ENCODE data around the gene MED27.

DNA sequence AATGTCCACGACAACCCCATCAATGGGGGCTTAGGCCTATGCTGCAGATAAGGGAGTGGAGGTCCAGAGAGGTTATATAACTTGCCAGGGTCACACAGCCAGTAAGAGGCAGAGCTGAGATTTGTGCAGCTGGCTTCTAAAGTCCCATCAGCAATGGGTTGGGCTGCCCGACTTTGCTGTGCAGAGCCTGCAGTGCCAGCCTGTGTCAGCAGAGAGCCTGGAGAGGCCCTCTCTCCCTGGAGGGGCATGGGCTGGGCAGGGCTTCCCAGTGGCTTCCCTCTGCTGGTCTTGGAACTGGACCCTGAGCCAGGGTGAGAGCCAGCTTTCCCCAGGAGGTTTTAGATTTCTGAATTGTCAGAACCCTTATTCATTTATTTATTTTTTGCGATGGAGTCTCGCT, 262.6 kb downstream of the MED27 start:
- TF ChIP-seq RAD21 (IDR thresholded peaks at IDR 0.05; ENCODE audit: insufficient read depth, low read depth, low read length) (no peak), SIX5 (IDR thresholded peaks at IDR 0.05; ENCODE audit: low read depth, low read length, severe bottlenecking) (no peak), SP1 (IDR thresholded peaks at IDR 0.05; ENCODE audit: low read depth, low read length) (no peak), EP300 (IDR thresholded peaks at IDR 0.05; ENCODE audit: borderline replicate concordance in 1 of 2, control insufficient read depth in 1 of 2, low read depth in 2 of 2, low read length in 2 of 2) (no peak)
- TF ChIP-seq, protein P1, sequence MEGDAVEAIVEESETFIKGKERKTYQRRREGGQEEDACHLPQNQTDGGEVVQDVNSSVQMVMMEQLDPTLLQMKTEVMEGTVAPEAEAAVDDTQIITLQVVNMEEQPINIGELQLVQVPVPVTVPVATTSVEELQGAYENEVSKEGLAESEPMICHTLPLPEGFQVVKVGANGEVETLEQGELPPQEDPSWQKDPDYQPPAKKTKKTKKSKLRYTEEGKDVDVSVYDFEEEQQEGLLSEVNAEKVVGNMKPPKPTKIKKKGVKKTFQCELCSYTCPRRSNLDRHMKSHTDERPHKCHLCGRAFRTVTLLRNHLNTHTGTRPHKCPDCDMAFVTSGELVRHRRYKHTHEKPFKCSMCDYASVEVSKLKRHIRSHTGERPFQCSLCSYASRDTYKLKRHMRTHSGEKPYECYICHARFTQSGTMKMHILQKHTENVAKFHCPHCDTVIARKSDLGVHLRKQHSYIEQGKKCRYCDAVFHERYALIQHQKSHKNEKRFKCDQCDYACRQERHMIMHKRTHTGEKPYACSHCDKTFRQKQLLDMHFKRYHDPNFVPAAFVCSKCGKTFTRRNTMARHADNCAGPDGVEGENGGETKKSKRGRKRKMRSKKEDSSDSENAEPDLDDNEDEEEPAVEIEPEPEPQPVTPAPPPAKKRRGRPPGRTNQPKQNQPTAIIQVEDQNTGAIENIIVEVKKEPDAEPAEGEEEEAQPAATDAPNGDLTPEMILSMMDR (IDR thresholded peaks at IDR 0.05 in 2 of 3, conservative IDR thresholded peaks at IDR 0.05 in 1 of 3; ENCODE audit: control insufficient read depth in 2 of 3, extremely low read depth in 1 of 3, insufficient read depth in 1 of 3, low read depth in 3 of 3, low read length in 3 of 3): no peak
